Erythroblast (primary cell): ENCODE results near the gene ENOX1.

Source experiments
- GATA1 ChIP-seq: IDR thresholded peaks from 2 replicates; pipeline ENCODE4 v1.6.1; 2011; ENCODE audit warnings: low read depth, mild to moderate bottlenecking, control low read depth, low read length, moderate library complexity
- POLR2A ChIP-seq: IDR thresholded peaks from 2 replicates; pipeline ENCODE4 v1.6.1; 2011; ENCODE audit warnings: mild to moderate bottlenecking, low read length

- TF ChIP-seq POLR2A (no peak), GATA1 (no peak)
These were observed 457.1 kb downstream of the ENOX1 start for GRCh38 chr13:43329702-43330101.
